ES-I3 (cell line): ENCODE measurements around the gene ALOX5.
"Not testable (repeated sequence)": the region's sequence is repeated elsewhere in the genome, so short reads cannot be mapped to it uniquely, and the experiment has no call there.

ENCODE experiments used
- H3K36me3 ChIP-seq: 2 replicates; pipeline ENCODE4 v1.6.1; 2013; ENCODE audit warnings: mild to moderate bottlenecking, low read length, control low read depth, moderate library complexity; ENCODE audit not compliant: insufficient read depth
- H3K4me1 ChIP-seq: 2 replicates; pipeline ENCODE4 v1.6.1; 2013; ENCODE audit warnings: mild to moderate bottlenecking, control low read depth, low read length; ENCODE audit not compliant: insufficient read depth
- H3K9ac ChIP-seq: 2 replicates; pipeline ENCODE4 v1.6.1; 2013; ENCODE audit warnings: low read depth, mild to moderate bottlenecking, low read length, moderate library complexity
- H3K9me3 ChIP-seq: 2 replicates; pipeline ENCODE4 v1.6.1; 2013; ENCODE audit warnings: mild to moderate bottlenecking, low read length, moderate library complexity; ENCODE audit not compliant: control insufficient read depth, insufficient read depth

ALOX5 gene

GRCh38 chr10:45407542-45407941, 33.5 kb downstream of the ALOX5 start:
- Histone ChIP-seq H3K9me3 (no peaks in the 10 kb centered on the region), H3K9ac (no peak overlapping the region), H3K4me1 (no peaks in the 10 kb centered on the region), H3K36me3 (no peaks in the 10 kb centered on the region)

GRCh38 chr10:45408421-45409319, 34.7 kb downstream of the ALOX5 start:
- no peaks in the 10 kb centered on the region for H3K4me1 ChIP-seq
- H3K9ac ChIP-seq = no peak overlapping the region
- H3K9me3 ChIP-seq = no peaks in the 10 kb centered on the region
- H3K36me3 ChIP-seq = no peaks in the 10 kb centered on the region

- not testable (repeated sequence) for H3K36me3 ChIP-seq, H3K9ac ChIP-seq, H3K4me1 ChIP-seq, H3K9me3 ChIP-seq
These were observed 35.3 kb downstream of the ALOX5 start for GRCh38 chr10:45409347-45409746.

GRCh38 chr10:45409782-45410181, 35.8 kb downstream of the ALOX5 start:
- H3K9me3 ChIP-seq = no peaks in the 10 kb centered on the region
- H3K9ac ChIP-seq = no peak overlapping the region
- H3K36me3 ChIP-seq = no peaks in the 10 kb centered on the region
- H3K4me1 ChIP-seq = no peaks in the 10 kb centered on the region

- Histone ChIP-seq H3K9me3 (no peaks in the 10 kb centered on the region), H3K36me3 (no peaks in the 10 kb centered on the region), H3K9ac (no peak overlapping the region), H3K4me1 (no peaks in the 10 kb centered on the region)
These were observed 36.4 kb downstream of the ALOX5 start for GRCh38 chr10:45410489-45410806.

- H3K9me3 ChIP-seq = no peaks in the 10 kb centered on the region
- H3K9ac ChIP-seq = no peak overlapping the region
- H3K36me3 ChIP-seq = no peaks in the 10 kb centered on the region
- no peaks in the 10 kb centered on the region for H3K4me1 ChIP-seq
These were observed 37.0 kb downstream of the ALOX5 start for GRCh38 chr10:45410807-45411606.

- Histone ChIP-seq H3K4me1 (no peaks in the 10 kb centered on the region), H3K9ac (no peak overlapping the region), H3K9me3 (no peaks in the 10 kb centered on the region), H3K36me3 (no peaks in the 10 kb centered on the region)
These were observed 37.6 kb downstream of the ALOX5 start for GRCh38 chr10:45411607-45411940.

GRCh38 chr10:45415062-45415461, 41.0 kb downstream of the ALOX5 start:
- H3K36me3 ChIP-seq, H3K9me3 ChIP-seq, H3K4me1 ChIP-seq, H3K9ac ChIP-seq: not testable (repeated sequence)

GRCh38 chr10:45416603-45417002, 42.6 kb downstream of the ALOX5 start:
- H3K4me1 ChIP-seq = peaks cover 7% of the 10 kb centered on the region; the same call in 1 of the 2 replicates
- no peaks in the 10 kb centered on the region for H3K36me3 ChIP-seq
- no peak overlapping the region for H3K9ac ChIP-seq
- no peaks in the 10 kb centered on the region for H3K9me3 ChIP-seq

- H3K36me3 ChIP-seq = no peaks in the 10 kb centered on the region
- peaks cover 7% of the 10 kb centered on the region; the same call in 1 of the 2 replicates for H3K4me1 ChIP-seq
- H3K9ac ChIP-seq = no peak overlapping the region
- no peaks in the 10 kb centered on the region for H3K9me3 ChIP-seq
These were observed 43.7 kb downstream of the ALOX5 start for GRCh38 chr10:45417746-45418145.

- peak overlapping the region; percentile 80; the same call in 1 of the 2 replicates for H3K9ac ChIP-seq
- H3K36me3 ChIP-seq = no peaks in the 10 kb centered on the region
- peaks cover 7% of the 10 kb centered on the region; the same call in 1 of the 2 replicates for H3K4me1 ChIP-seq
- H3K9me3 ChIP-seq = no peaks in the 10 kb centered on the region
These were observed 44.4 kb downstream of the ALOX5 start for GRCh38 chr10:45418417-45418848.

- no peaks in the 10 kb centered on the region for H3K36me3 ChIP-seq
- peaks cover 7% of the 10 kb centered on the region; the same call in 1 of the 2 replicates for H3K4me1 ChIP-seq
- H3K9ac ChIP-seq = peak overlapping the region; percentile 80
These were observed 45.0 kb downstream of the ALOX5 start for GRCh38 chr10:45418849-45419675.

GRCh38 chr10:45419676-45420025, 45.6 kb downstream of the ALOX5 start:
- H3K36me3 ChIP-seq = no peaks in the 10 kb centered on the region
- H3K4me1 ChIP-seq = peaks cover 7% of the 10 kb centered on the region; the same call in 1 of the 2 replicates
- no peaks in the 10 kb centered on the region for H3K9me3 ChIP-seq
- H3K9ac ChIP-seq = peak overlapping the region; percentile 80

More at GRCh38 chr10:45418849-45419675, 45.0 kb downstream of the ALOX5 start:
- H3K9me3 ChIP-seq = no peaks in the 10 kb centered on the region

GRCh38 chr10:45420453-45421192, 46.6 kb downstream of the ALOX5 start:
- peaks cover 7% of the 10 kb centered on the region; the same call in 1 of the 2 replicates for H3K4me1 ChIP-seq
- H3K36me3 ChIP-seq = no peaks in the 10 kb centered on the region
- H3K9me3 ChIP-seq = no peaks in the 10 kb centered on the region
- H3K9ac ChIP-seq = no peak overlapping the region
